ENCODE data around the gene SLC30A10. TPM values are rescaled to one million over a fixed set of nuclear protein-coding genes. Genes with fewer than 3 reads are reported as not detected.
"Not testable (repeated sequence)": the region's sequence is repeated elsewhere in the genome, so short reads cannot be mapped to it uniquely, and the experiment has no call there.

SLC30A10 gene
- total RNA-seq, 4 donors from 2014 or later: 0.63 to 1.4 TPM; not detected in 2

- Histone ChIP-seq H3K4me3 (no peak overlapping the region), H3K9me3 (peaks cover 0 to 8% (median 0%) of the 10 kb centered on the region in 4 donors), H3K27ac (no peak overlapping the region), H3K4me1 (no peaks in the 10 kb centered on the region), H3K27me3 (no peaks in the 10 kb centered on the region), H3K36me3 (no peaks in the 10 kb centered on the region)
- TF ChIP-seq CTCF (IDR thresholded peaks at IDR 0.05): no peak
- no peak for TF ChIP-seq EP300 (IDR thresholded peaks at IDR 0.05)
- no peak for TF ChIP-seq POLR2A (IDR thresholded peaks at IDR 0.05)
- DNase-seq (ENCODE audit: low spot score in 2 of 2): no peak
- 87 to 92% methylated on average over 6 of the region's 6 CpGs for WGBS, 2 donors
Observed at GRCh38 chr1:219954052-219954451, 25.7 kb upstream of the SLC30A10 start.

- no peak for DNase-seq (ENCODE audit: low spot score in 2 of 2)
- Histone ChIP-seq H3K9me3 (peaks cover 0 to 8% (median 0%) of the 10 kb centered on the region in 4 donors), H3K4me1 (no peaks in the 10 kb centered on the region), H3K36me3 (no peaks in the 10 kb centered on the region), H3K27me3 (no peaks in the 10 kb centered on the region), H3K4me3 (no peak overlapping the region), H3K27ac (no peak overlapping the region)
- TF ChIP-seq CTCF (IDR thresholded peaks at IDR 0.05) (no peak), POLR2A (IDR thresholded peaks at IDR 0.05) (no peak), EP300 (IDR thresholded peaks at IDR 0.05) (no peak)
Observed at GRCh38 chr1:219952361-219952760, 24.0 kb upstream of the SLC30A10 start.

- H3K27me3 ChIP-seq; H3K9me3 ChIP-seq; H3K4me3 ChIP-seq; H3K27ac ChIP-seq; DNase-seq (ENCODE audit: low spot score in 2 of 2); H3K4me1 ChIP-seq; H3K36me3 ChIP-seq: not testable (repeated sequence)
- WGBS, 2 donors: 92 to 100% methylated on average over 3 to 5 of the region's 5 CpGs
Observed at GRCh38 chr1:219949227-219949626, 20.9 kb upstream of the SLC30A10 start.

- H3K9me3 ChIP-seq; H3K27ac ChIP-seq; H3K4me3 ChIP-seq; H3K4me1 ChIP-seq; H3K36me3 ChIP-seq; DNase-seq (ENCODE audit: low spot score in 2 of 2); H3K27me3 ChIP-seq: not testable (repeated sequence)
- 90 to 96% methylated on average over 3 of the region's 3 CpGs for WGBS, 2 donors
Observed at GRCh38 chr1:219948766-219949165, 20.4 kb upstream of the SLC30A10 start.

GRCh38 chr1:219945795-219946194 is 17.4 kb upstream of the SLC30A10 start:
- H3K36me3 ChIP-seq: no peaks in the 10 kb centered on the region
- no peak overlapping the region for H3K4me3 ChIP-seq
- no peaks in the 10 kb centered on the region for H3K4me1 ChIP-seq
- no peak for DNase-seq (ENCODE audit: low spot score in 2 of 2)
- H3K9me3 ChIP-seq: peaks cover 0 to 7% (median 0%) of the 10 kb centered on the region in 4 donors
- no peak overlapping the region for H3K27ac ChIP-seq
- no peak for TF ChIP-seq POLR2A (IDR thresholded peaks at IDR 0.05)
- no peaks in the 10 kb centered on the region for H3K27me3 ChIP-seq

- no peak for DNase-seq (ENCODE audit: low spot score in 2 of 2)
Observed at GRCh38 chr1:219941179-219942118, 13.1 kb upstream of the SLC30A10 start.

More at GRCh38 chr1:219941179-219942118, 13.1 kb upstream of the SLC30A10 start:
- no peak overlapping the region for H3K27ac ChIP-seq
- H3K9me3 ChIP-seq: peaks cover 0 to 3% (median 0%) of the 10 kb centered on the region in 4 donors
- no peaks in the 10 kb centered on the region for H3K27me3 ChIP-seq
- no peaks in the 10 kb centered on the region for H3K36me3 ChIP-seq
- TF ChIP-seq EP300 (IDR thresholded peaks at IDR 0.05) (no peak), CTCF (IDR thresholded peaks at IDR 0.05) (no peak), POLR2A (IDR thresholded peaks at IDR 0.05) (no peak)
- 87 to 92% methylated on average over 2 of the region's 2 CpGs for WGBS, 2 donors
- no peak overlapping the region for H3K4me3 ChIP-seq
- no peaks in the 10 kb centered on the region for H3K4me1 ChIP-seq

All from tibial nerve (tissue), 4 donors.